Endothelial cell of umbilical vein (primary cell): ENCODE results near the gene DENND5B. TPM values are rescaled to one million over a fixed set of nuclear protein-coding genes. Genes with fewer than 3 reads are reported as not detected.

Experiments
- BruUV-seq: library from RNA; stranded (reverse); fragments of 400-500 nt; replicated peaks from 2 replicates; lab custom pipeline; 2021; lab: Mats Ljungman, UMichigan
- CTCF ChIA-PET: fragments of 300-600, 350-600 bp; sonication (Branson Sonifier 250); formaldehyde crosslinking; loops from one replicate; lab custom pipeline; 2021; ENCODE audit warnings: antibody characterized with exemption, inconsistent platforms; lab: Charles Lee
- POLR2A ChIA-PET: fragments of 300-600, 350-600 bp; sonication (Branson Sonifier 250); formaldehyde crosslinking; loops from one replicate; lab custom pipeline; 2021; ENCODE audit warnings: antibody characterized with exemption, inconsistent platforms; lab: Charles Lee
- DNase-seq: peaks from one replicate; pipeline ENCODE4 v3.0.0-alpha.2; 2011; ENCODE audit warnings: low read depth, low spot score
- FAIRE-seq: peaks from 2 replicates; lab custom pipeline; 2011; peaks lifted over from hg19 to GRCh38; lab: Jason Lieb, UNC
- H2AFZ ChIP-seq: 2 replicates; pipeline ENCODE4 v1.6.0; 2012; ENCODE audit warnings: low read depth, low read length, control low read depth, inconsistent platforms
- H3K27ac ChIP-seq: 2 replicates; pipeline ENCODE4 v1.5.1; 2011; ENCODE audit warnings: low read depth, mild to moderate bottlenecking, control low read depth, low read length, moderate library complexity; ENCODE audit not compliant: insufficient read depth
- H3K27me3 ChIP-seq, 2 experiments: 2 replicates each; pipeline versions ENCODE4 v1.6.0 to v1.6.1; 2011; ENCODE audit warnings: low read length in 2 of 2, mixed read lengths in 1 of 2; ENCODE audit not compliant: control insufficient read depth in 2 of 2, insufficient read depth in 2 of 2
- H3K36me3 ChIP-seq, 2 experiments: 2 replicates in 1 of 2; 3 replicates in 1 of 2; pipeline ENCODE4 v1.5.1; 2011; ENCODE audit warnings: low read length in 2 of 2, mild to moderate bottlenecking in 1 of 2, moderate library complexity in 1 of 2; ENCODE audit not compliant: control insufficient read depth in 2 of 2, insufficient read depth in 2 of 2; ENCODE audit errors: extremely low read depth in 1 of 2
- H3K4me1 ChIP-seq: 3 replicates; pipeline ENCODE4 v1.5.1; 2011; ENCODE audit warnings: mild to moderate bottlenecking, low read length; ENCODE audit not compliant: control insufficient read depth, insufficient read depth; ENCODE audit errors: extremely low read depth
- H3K4me2 ChIP-seq: 2 replicates; pipeline ENCODE4 v1.6.1; 2011; ENCODE audit warnings: low read length, control low read depth, mixed read lengths; ENCODE audit not compliant: insufficient read depth
- H3K4me3 ChIP-seq, 3 experiments: fragments of 200-600 bp in 1 of 3; sonication (generic), shearing (Covaris generic) in 1 of 3; replicated peaks in 1 of 3; 2 replicates each; pipeline ENCODE4 v1.5.1; 2011 to 2016; ENCODE audit warnings: control low read depth in 3 of 3, low read length in 3 of 3, mild to moderate bottlenecking in 2 of 3, inconsistent platforms in 1 of 3, low read depth in 1 of 3, moderate library complexity in 1 of 3; ENCODE audit not compliant: insufficient read depth in 1 of 3
- H3K79me2 ChIP-seq: 2 replicates; pipeline ENCODE4 v1.6.0; 2012; ENCODE audit warnings: low read length, inconsistent platforms; ENCODE audit not compliant: control insufficient read depth, insufficient read depth
- H3K9ac ChIP-seq: replicated peaks from 2 replicates; pipeline ENCODE3; 2011; ENCODE audit warnings: low read length, control low read depth; ENCODE audit not compliant: insufficient read depth; ENCODE audit errors: extremely low read depth
- H3K9me1 ChIP-seq: replicated peaks from 3 replicates; pipeline ENCODE4 v1.6.0; 2011; ENCODE audit warnings: mild to moderate bottlenecking, low read length; ENCODE audit not compliant: control insufficient read depth, insufficient read depth; ENCODE audit errors: extremely low read depth
- H3K9me3 ChIP-seq: replicated peaks from 2 replicates; pipeline ENCODE4 v1.5.1; 2012; ENCODE audit warnings: low read length, inconsistent platforms; ENCODE audit not compliant: control insufficient read depth, insufficient read depth
- H4K20me1 ChIP-seq: replicated peaks from 2 replicates; pipeline ENCODE3; 2011; ENCODE audit warnings: mild to moderate bottlenecking, low read length; ENCODE audit not compliant: control insufficient read depth, insufficient read depth; ENCODE audit errors: extremely low read depth
- EZH2 ChIP-seq: IDR thresholded peaks from 2 replicates; pipeline ENCODE4 v1.6.1; 2012; ENCODE audit warnings: borderline replicate concordance, low read depth, mild to moderate bottlenecking, moderate library complexity, low read length, inconsistent platforms; ENCODE audit not compliant: severe bottlenecking
- FOS ChIP-seq: IDR thresholded peaks from 2 replicates; pipeline ENCODE4 v1.6.1; 2011; ENCODE audit warnings: mild to moderate bottlenecking, low read length, moderate library complexity, borderline replicate concordance; ENCODE audit not compliant: insufficient read depth
- GATA2 ChIP-seq: IDR thresholded peaks from 2 replicates; pipeline ENCODE4 v1.7.0; 2011; ENCODE audit warnings: low read depth, mild to moderate bottlenecking, moderate library complexity, mixed read lengths, low read length; ENCODE audit not compliant: insufficient read length, insufficient read depth
- JUN ChIP-seq: IDR thresholded peaks from 2 replicates; pipeline ENCODE4 v1.6.1; 2011; ENCODE audit warnings: borderline replicate concordance, low read depth; ENCODE audit not compliant: insufficient read length, insufficient read depth
- MYC ChIP-seq: IDR thresholded peaks from one replicate; pipeline ENCODE4 v1.6.1; 2011; ENCODE audit warnings: mild to moderate bottlenecking, low read depth, low read length
- POLR2A ChIP-seq: IDR thresholded peaks from 2 replicates; pipeline ENCODE4 v1.6.1; 2012; ENCODE audit warnings: low read depth, mild to moderate bottlenecking, control low read depth, low read length
- POLR2AphosphoS5 ChIP-seq: IDR thresholded peaks from 2 replicates; pipeline ENCODE4 v1.6.1; 2012; ENCODE audit warnings: low read depth, mild to moderate bottlenecking, control low read depth, low read length, moderate library complexity; ENCODE audit not compliant: insufficient read depth
- dilution Hi-C: fragments of 300-500 bp; cut with MboI; formaldehyde crosslinking; loops from one replicate; pipeline ENCODE4 v1.15.0; 2019; ENCODE audit warnings: low sequenced_read_pairs; ENCODE audit not compliant: extremely low pct_ligation_motif_present
- intact Hi-C: fragments of 100-400 bp; cut with micrococcal nuclease; formaldehyde crosslinking; loops from one replicate; pipeline ENCODE4 v1.10.0; 2022
- polyA plus RNA-seq, 4 experiments: library from polyadenylated mRNA; depleted of rRNA in 3 of 4; stranded (reverse) in 3 of 4; unstranded in 1 of 4; fragments of >200 nt; gene quantifications; 2 replicates each; pipeline versions ENCODE4 v1.2.1 to v1.2.3, GENCODE V29; 2011 to 2012; ENCODE audit warnings: missing spikeins in 1 of 4
- total RNA-seq: library from RNA; stranded (reverse); gene quantifications from 2 replicates; pipeline ENCODE4 v1.2.3, GENCODE V29; 2021
- TF ChIP-seq, protein P1 (sequence below): IDR thresholded peaks from 2 replicates; pipeline ENCODE4 v1.6.1; 2011; ENCODE audit not compliant: insufficient read depth, insufficient read length
- TF ChIP-seq, protein P2 (sequence below), 2 donors: IDR thresholded peaks; 1 replicate in 1 of 2; 2 replicates in 1 of 2; pipeline ENCODE4 v1.5.1; 2011; ENCODE audit warnings: low read length in 2 of 2, mild to moderate bottlenecking in 2 of 2, moderate library complexity in 2 of 2, control low read depth in 1 of 2, inconsistent platforms in 1 of 2, low read depth in 1 of 2; ENCODE audit not compliant: insufficient read depth in 1 of 2; ENCODE audit errors: extremely low read depth in 1 of 2

The DENND5B gene
- total and polyA plus RNA-seq, 2 donors (not counting 3 experiments of a cell fraction or from before 2014, with no cell fraction given) = 10.3 to 18.3 TPM

DNA sequence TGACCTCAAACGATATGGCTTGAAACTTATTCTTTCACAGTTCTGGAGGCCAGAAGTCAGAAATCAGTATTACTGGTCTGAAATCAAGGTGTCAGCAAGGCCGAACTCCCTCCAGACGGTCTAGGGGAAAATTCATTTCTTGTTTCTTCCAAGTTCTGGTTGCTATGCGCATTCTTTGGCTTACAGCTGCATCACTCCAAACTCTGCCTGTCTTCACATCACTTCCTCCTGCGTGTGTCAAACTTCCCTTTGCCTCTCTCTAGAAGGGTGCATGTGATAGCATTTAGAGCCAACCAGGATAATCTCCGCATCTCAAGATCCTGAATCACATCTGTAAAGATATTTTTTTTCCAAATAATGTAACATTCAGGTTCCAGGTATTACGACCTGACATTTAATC lies 62.8 kb downstream of the DENND5B start:
- no peak overlapping the region for H3K4me3 ChIP-seq
- ChIA-PET CTCF (no interaction called here), POLR2A (no interaction called here)
- H3K27me3 ChIP-seq = no peaks in the 10 kb centered on the region
- H3K36me3 ChIP-seq = no peaks in the 10 kb centered on the region
- no peak overlapping the region for H3K4me2 ChIP-seq
- H3K9me1 ChIP-seq = no peaks in the 10 kb centered on the region
- intact Hi-C loops (no loop called here), dilution Hi-C loops (no loop called here)
- FAIRE-seq (no peak), DNase-seq (no peak)
- TF ChIP-seq EZH2 (no peak), MYC (no peak), POLR2A (no peak), FOS (no peak), GATA2 (no peak), POLR2AphosphoS5 (no peak), JUN (no peak)
- TF ChIP-seq, protein P1, sequence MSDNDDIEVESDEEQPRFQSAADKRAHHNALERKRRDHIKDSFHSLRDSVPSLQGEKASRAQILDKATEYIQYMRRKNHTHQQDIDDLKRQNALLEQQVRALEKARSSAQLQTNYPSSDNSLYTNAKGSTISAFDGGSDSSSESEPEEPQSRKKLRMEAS = no peak
- TF ChIP-seq, protein P2, sequence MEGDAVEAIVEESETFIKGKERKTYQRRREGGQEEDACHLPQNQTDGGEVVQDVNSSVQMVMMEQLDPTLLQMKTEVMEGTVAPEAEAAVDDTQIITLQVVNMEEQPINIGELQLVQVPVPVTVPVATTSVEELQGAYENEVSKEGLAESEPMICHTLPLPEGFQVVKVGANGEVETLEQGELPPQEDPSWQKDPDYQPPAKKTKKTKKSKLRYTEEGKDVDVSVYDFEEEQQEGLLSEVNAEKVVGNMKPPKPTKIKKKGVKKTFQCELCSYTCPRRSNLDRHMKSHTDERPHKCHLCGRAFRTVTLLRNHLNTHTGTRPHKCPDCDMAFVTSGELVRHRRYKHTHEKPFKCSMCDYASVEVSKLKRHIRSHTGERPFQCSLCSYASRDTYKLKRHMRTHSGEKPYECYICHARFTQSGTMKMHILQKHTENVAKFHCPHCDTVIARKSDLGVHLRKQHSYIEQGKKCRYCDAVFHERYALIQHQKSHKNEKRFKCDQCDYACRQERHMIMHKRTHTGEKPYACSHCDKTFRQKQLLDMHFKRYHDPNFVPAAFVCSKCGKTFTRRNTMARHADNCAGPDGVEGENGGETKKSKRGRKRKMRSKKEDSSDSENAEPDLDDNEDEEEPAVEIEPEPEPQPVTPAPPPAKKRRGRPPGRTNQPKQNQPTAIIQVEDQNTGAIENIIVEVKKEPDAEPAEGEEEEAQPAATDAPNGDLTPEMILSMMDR (IDR thresholded peaks at IDR 0.05; ENCODE audit: extremely low read depth in 1 of 2, insufficient read depth in 1 of 2, low read depth in 1 of 2, low read length in 2 of 2) = no peak
- H3K4me1 ChIP-seq = no peaks in the 10 kb centered on the region
- no peak overlapping the region for H3K27ac ChIP-seq
- no peak overlapping the region for H3K9ac ChIP-seq
- H3K79me2 ChIP-seq = no peaks in the 10 kb centered on the region
- H4K20me1 ChIP-seq = no peaks in the 10 kb centered on the region
- H3K9me3 ChIP-seq = no peaks in the 10 kb centered on the region
- no peak overlapping the region for H2AFZ ChIP-seq
- BruUV-seq = no TSS peak
